Liver (tissue), 9 donors: Measurements from ENCODE around the gene SCARB1. TPM values are rescaled to one million over a fixed set of nuclear protein-coding genes. Genes with fewer than 3 reads are reported as not detected.

Source experiments
- DNase-seq: peaks from one replicate; pipeline ENCODE4 v3.0.0-alpha.2; 2017; ENCODE audit warnings: low spot score
- H3K27ac ChIP-seq, 2 donors: one replicate each; pipeline ENCODE4 v1.7.0; 2013; ENCODE audit warnings: inconsistent platforms in 2 of 2, low read length in 2 of 2, control low read depth in 1 of 2, low read depth in 1 of 2, mild to moderate bottlenecking in 1 of 2
- H3K27me3 ChIP-seq, 4 donors: one replicate each; pipeline versions ENCODE4 v1.6.1 to v1.7.0; 2013; ENCODE audit warnings: low read length in 3 of 4, inconsistent platforms in 1 of 4, mild to moderate bottlenecking in 1 of 4, moderate library complexity in 1 of 4; ENCODE audit not compliant: control insufficient read depth in 4 of 4, insufficient read depth in 4 of 4
- H3K36me3 ChIP-seq, 4 donors: one replicate each; pipeline versions ENCODE4 v1.6.1 to v1.7.0; 2013; ENCODE audit warnings: low read length in 3 of 4, mild to moderate bottlenecking in 3 of 4, low read depth in 1 of 4, moderate library complexity in 1 of 4; ENCODE audit not compliant: control insufficient read depth in 4 of 4, insufficient read depth in 3 of 4
- H3K4me1 ChIP-seq, 4 donors: one replicate each; pipeline versions ENCODE4 v1.6.1 to v1.7.0; 2013; ENCODE audit warnings: low read length in 3 of 4, mild to moderate bottlenecking in 3 of 4, moderate library complexity in 1 of 4; ENCODE audit not compliant: control insufficient read depth in 4 of 4, insufficient read depth in 4 of 4
- H3K4me3 ChIP-seq, 3 donors: one replicate each; pipeline versions ENCODE4 v1.6.1 to v1.7.0; 2013; ENCODE audit warnings: low read length in 3 of 3, control low read depth in 1 of 3, low read depth in 1 of 3, mild to moderate bottlenecking in 1 of 3
- H3K9ac ChIP-seq, 2 donors: one replicate each; pipeline ENCODE4 v1.7.0; 2013; ENCODE audit warnings: low read length in 2 of 2, mild to moderate bottlenecking in 2 of 2, moderate library complexity in 2 of 2, control low read depth in 1 of 2, low read depth in 1 of 2
- H3K9me3 ChIP-seq, 4 donors: one replicate each; pipeline versions ENCODE4 v1.6.1 to v1.7.0; 2013; ENCODE audit warnings: low read length in 3 of 4; ENCODE audit not compliant: control insufficient read depth in 4 of 4
- EGR1 ChIP-seq, 2 donors: IDR thresholded peaks; 2 replicates each; pipeline ENCODE4 v1.6.1; 2016 to 2018; ENCODE audit warnings: antibody characterized with exemption in 2 of 2, low read depth in 2 of 2
- FOXA1 ChIP-seq: IDR thresholded peaks from 2 replicates; pipeline ENCODE4 v1.6.1; 2016; ENCODE audit warnings: antibody characterized with exemption
- FOXA2 ChIP-seq: IDR thresholded peaks from 2 replicates; pipeline ENCODE4 v1.6.1; 2016; ENCODE audit warnings: antibody characterized with exemption
- HNF4G ChIP-seq: IDR thresholded peaks from 2 replicates; pipeline ENCODE4 v1.6.1; 2016; ENCODE audit warnings: antibody characterized with exemption
- JUND ChIP-seq, 2 donors: IDR thresholded peaks; 2 replicates each; pipeline ENCODE4 v1.6.1; 2016; ENCODE audit warnings: antibody characterized with exemption in 2 of 2
- RAD21 ChIP-seq, 2 donors: IDR thresholded peaks; 2 replicates each; pipeline ENCODE4 v1.6.1; 2016; ENCODE audit warnings: antibody characterized with exemption in 2 of 2, mild to moderate bottlenecking in 2 of 2
- RXRA ChIP-seq, 2 donors: IDR thresholded peaks; 2 replicates each; pipeline ENCODE4 v1.6.1; 2017 to 2018; ENCODE audit warnings: antibody characterized with exemption in 2 of 2, mild to moderate bottlenecking in 1 of 2
- SP1 ChIP-seq: IDR thresholded peaks from 2 replicates; pipeline ENCODE4 v1.6.1; 2018; ENCODE audit warnings: antibody characterized with exemption, mild to moderate bottlenecking
- YY1 ChIP-seq: IDR thresholded peaks from 2 replicates; pipeline ENCODE4 v1.6.1; 2016; ENCODE audit warnings: antibody characterized with exemption, mild to moderate bottlenecking
- WGBS: extraction: QIAGEN DNeasy Blood & Tissue Kit; methylation state at CpG from one replicate; pipeline ENCODE4 v1.1.7; 2013; 5-methylcytosine and 5-hydroxymethylcytosine counted together
- polyA plus RNA-seq, 2 donors: library from polyadenylated mRNA; stranded (reverse) in 1 of 2; unstranded in 1 of 2; fragments of 200-250 nt in 1 of 2; fragments of >200 nt in 1 of 2; fragmentation: Nextera tagmentation in 1 of 2; extraction: Ambion mirVana in 1 of 2; gene quantifications; one replicate each; pipeline versions ENCODE4 v1.2.1 to v1.2.3, GENCODE V29; 2013 to 2015
- total RNA-seq, 2 donors: library from RNA; depleted of rRNA; stranded (reverse); fragments of >200 nt; gene quantifications; one replicate each; pipeline ENCODE4 v1.2.3, GENCODE V29; 2014
- TF ChIP-seq, protein P1 (sequence below): IDR thresholded peaks from 2 replicates; pipeline ENCODE4 v1.6.1; 2016; ENCODE audit warnings: antibody characterized with exemption
- TF ChIP-seq, protein P2 (sequence below): IDR thresholded peaks from 2 replicates; pipeline ENCODE4 v1.6.1; 2016; ENCODE audit warnings: antibody characterized with exemption, mild to moderate bottlenecking
- TF ChIP-seq, protein P3 (sequence below): IDR thresholded peaks from 2 replicates; pipeline ENCODE4 v1.6.1; 2016; ENCODE audit warnings: antibody characterized with exemption
- TF ChIP-seq, protein P4 (sequence below): IDR thresholded peaks from 2 replicates; pipeline ENCODE4 v1.6.1; 2016; ENCODE audit warnings: antibody characterized with exemption
- TF ChIP-seq, protein P5 (sequence below): fragments of 150-350 bp; IDR thresholded peaks from 2 replicates; pipeline ENCODE4 v1.5.1; 2017; ENCODE audit warnings: improper control_type of control experiment, low read depth, low read length; ENCODE audit not compliant: missing input control
- donor health status: healthy.
- donor health status: healthy.
- donor health status: healthy.
- donor health status: healthy.
- donor health status: healthy.

The SCARB1 gene
- total and polyA plus RNA-seq, 4 donors: 85.3 to 289 (median 141) TPM

DNA sequence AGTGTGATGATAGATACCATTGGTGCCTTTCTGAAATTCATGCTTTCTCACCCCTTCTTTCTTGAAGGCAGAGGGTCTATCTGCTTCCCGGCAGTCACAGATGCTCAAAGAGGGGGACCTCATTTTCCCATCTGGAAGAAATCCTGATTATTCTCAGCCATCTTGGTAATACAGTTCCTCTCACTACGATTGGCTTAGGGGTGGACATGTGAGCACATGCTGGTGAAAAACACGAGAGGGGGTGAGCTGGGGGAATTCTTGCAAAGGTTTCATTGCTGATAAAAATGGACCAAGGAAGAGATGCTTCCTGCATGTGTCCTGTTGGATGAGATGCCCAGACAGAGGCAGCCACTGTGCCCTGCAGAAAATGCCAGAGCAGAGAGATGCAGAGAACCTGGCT lies 13.8 kb upstream of the SCARB1 start:
- H3K27me3 ChIP-seq: no peaks in the 10 kb centered on the region
- peaks cover under 1 to 29% (median 18%) of the 10 kb centered on the region in 4 donors for H3K4me1 ChIP-seq
- no peak overlapping the region for H3K9ac ChIP-seq
- 87% methylated on average over 3 of the region's 3 CpGs for WGBS
- no peak overlapping the region for H3K27ac ChIP-seq
- no peaks in the 10 kb centered on the region for H3K36me3 ChIP-seq
- no peaks in the 10 kb centered on the region for H3K9me3 ChIP-seq
- no peak overlapping the region for H3K4me3 ChIP-seq
- DNase-seq: no peak
- TF ChIP-seq, protein P1, sequence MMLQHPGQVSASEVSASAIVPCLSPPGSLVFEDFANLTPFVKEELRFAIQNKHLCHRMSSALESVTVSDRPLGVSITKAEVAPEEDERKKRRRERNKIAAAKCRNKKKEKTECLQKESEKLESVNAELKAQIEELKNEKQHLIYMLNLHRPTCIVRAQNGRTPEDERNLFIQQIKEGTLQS: no peak
- TF ChIP-seq, protein P2, sequence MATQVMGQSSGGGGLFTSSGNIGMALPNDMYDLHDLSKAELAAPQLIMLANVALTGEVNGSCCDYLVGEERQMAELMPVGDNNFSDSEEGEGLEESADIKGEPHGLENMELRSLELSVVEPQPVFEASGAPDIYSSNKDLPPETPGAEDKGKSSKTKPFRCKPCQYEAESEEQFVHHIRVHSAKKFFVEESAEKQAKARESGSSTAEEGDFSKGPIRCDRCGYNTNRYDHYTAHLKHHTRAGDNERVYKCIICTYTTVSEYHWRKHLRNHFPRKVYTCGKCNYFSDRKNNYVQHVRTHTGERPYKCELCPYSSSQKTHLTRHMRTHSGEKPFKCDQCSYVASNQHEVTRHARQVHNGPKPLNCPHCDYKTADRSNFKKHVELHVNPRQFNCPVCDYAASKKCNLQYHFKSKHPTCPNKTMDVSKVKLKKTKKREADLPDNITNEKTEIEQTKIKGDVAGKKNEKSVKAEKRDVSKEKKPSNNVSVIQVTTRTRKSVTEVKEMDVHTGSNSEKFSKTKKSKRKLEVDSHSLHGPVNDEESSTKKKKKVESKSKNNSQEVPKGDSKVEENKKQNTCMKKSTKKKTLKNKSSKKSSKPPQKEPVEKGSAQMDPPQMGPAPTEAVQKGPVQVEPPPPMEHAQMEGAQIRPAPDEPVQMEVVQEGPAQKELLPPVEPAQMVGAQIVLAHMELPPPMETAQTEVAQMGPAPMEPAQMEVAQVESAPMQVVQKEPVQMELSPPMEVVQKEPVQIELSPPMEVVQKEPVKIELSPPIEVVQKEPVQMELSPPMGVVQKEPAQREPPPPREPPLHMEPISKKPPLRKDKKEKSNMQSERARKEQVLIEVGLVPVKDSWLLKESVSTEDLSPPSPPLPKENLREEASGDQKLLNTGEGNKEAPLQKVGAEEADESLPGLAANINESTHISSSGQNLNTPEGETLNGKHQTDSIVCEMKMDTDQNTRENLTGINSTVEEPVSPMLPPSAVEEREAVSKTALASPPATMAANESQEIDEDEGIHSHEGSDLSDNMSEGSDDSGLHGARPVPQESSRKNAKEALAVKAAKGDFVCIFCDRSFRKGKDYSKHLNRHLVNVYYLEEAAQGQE: no peak
- no peak for TF ChIP-seq EGR1 (IDR thresholded peaks at IDR 0.05; ENCODE audit: low read depth in 2 of 2)
- TF ChIP-seq, protein P3, sequence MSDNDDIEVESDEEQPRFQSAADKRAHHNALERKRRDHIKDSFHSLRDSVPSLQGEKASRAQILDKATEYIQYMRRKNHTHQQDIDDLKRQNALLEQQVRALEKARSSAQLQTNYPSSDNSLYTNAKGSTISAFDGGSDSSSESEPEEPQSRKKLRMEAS: no peak
- TF ChIP-seq YY1: no peak
- TF ChIP-seq RXRA (IDR thresholded peaks at IDR 0.05): no peak
- TF ChIP-seq, protein P4, sequence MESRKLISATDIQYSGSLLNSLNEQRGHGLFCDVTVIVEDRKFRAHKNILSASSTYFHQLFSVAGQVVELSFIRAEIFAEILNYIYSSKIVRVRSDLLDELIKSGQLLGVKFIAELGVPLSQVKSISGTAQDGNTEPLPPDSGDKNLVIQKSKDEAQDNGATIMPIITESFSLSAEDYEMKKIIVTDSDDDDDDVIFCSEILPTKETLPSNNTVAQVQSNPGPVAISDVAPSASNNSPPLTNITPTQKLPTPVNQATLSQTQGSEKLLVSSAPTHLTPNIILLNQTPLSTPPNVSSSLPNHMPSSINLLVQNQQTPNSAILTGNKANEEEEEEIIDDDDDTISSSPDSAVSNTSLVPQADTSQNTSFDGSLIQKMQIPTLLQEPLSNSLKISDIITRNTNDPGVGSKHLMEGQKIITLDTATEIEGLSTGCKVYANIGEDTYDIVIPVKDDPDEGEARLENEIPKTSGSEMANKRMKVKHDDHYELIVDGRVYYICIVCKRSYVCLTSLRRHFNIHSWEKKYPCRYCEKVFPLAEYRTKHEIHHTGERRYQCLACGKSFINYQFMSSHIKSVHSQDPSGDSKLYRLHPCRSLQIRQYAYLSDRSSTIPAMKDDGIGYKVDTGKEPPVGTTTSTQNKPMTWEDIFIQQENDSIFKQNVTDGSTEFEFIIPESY: no peak
- no peak for TF ChIP-seq FOXA1
- TF ChIP-seq, protein P5, sequence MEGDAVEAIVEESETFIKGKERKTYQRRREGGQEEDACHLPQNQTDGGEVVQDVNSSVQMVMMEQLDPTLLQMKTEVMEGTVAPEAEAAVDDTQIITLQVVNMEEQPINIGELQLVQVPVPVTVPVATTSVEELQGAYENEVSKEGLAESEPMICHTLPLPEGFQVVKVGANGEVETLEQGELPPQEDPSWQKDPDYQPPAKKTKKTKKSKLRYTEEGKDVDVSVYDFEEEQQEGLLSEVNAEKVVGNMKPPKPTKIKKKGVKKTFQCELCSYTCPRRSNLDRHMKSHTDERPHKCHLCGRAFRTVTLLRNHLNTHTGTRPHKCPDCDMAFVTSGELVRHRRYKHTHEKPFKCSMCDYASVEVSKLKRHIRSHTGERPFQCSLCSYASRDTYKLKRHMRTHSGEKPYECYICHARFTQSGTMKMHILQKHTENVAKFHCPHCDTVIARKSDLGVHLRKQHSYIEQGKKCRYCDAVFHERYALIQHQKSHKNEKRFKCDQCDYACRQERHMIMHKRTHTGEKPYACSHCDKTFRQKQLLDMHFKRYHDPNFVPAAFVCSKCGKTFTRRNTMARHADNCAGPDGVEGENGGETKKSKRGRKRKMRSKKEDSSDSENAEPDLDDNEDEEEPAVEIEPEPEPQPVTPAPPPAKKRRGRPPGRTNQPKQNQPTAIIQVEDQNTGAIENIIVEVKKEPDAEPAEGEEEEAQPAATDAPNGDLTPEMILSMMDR: no peak
- no peak for TF ChIP-seq SP1
- TF ChIP-seq HNF4G: no peak
- TF ChIP-seq FOXA2: no peak
- no peak for TF ChIP-seq JUND (IDR thresholded peaks at IDR 0.05)

DNA sequence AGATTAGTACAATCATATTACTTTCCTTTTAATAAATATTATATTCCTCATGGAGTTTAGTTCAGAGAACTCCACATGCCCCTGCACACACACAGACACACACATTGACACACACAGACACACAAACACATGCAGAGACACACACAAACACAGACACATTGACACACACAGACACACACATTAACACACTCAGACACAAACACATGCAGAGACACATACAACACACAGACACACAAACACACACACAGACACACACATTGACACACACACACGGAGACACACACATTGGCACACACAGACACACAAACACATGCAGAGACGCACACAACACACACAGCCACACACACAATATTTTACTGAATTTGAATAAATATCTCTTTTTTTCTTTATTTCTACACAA lies 12.5 kb upstream of the SCARB1 start:
- Histone ChIP-seq H3K4me3 (no peak overlapping the region), H3K9ac (no peak overlapping the region), H3K36me3 (no peaks in the 10 kb centered on the region), H3K27me3 (no peaks in the 10 kb centered on the region), H3K4me1 (peaks cover 6 to 40% (median 27%) of the 10 kb centered on the region in 4 donors), H3K9me3 (no peaks in the 10 kb centered on the region), H3K27ac (no peak overlapping the region)
- DNase-seq: no peak
- WGBS: 92% methylated on average over 2 of the region's 2 CpGs
- TF ChIP-seq, protein P3: no peak
- TF ChIP-seq, protein P2: no peak
- TF ChIP-seq FOXA1: no peak
- no peak for TF ChIP-seq RAD21 (IDR thresholded peaks at IDR 0.05)
- TF ChIP-seq, protein P5: no peak
